Left renal pelvis (tissue), 4 donors: ENCODE results near the gene NVL. TPM values are rescaled to one million over a fixed set of nuclear protein-coding genes. Genes with fewer than 3 reads are reported as not detected.
"Not testable (repeated sequence)": the region's sequence is repeated elsewhere in the genome, so short reads cannot be mapped to it uniquely, and the experiment has no call there.

Experiments
- DNase-seq, 4 donors: peaks; one replicate each; pipeline ENCODE4 v3.0.0-alpha.2; 2013; ENCODE audit warnings: low read depth in 4 of 4, low spot score in 3 of 4
- polyA plus RNA-seq, 4 donors: library from polyadenylated mRNA; unstranded; fragments of 120-200 nt; gene quantifications; one replicate each; pipeline ENCODE4 v1.2.1, GENCODE V29; 2013; ENCODE audit not compliant: insufficient read length in 4 of 4

The NVL gene
- polyA plus RNA-seq, 4 donors: 28.7 to 44.3 (median 42.4) TPM

DNA sequence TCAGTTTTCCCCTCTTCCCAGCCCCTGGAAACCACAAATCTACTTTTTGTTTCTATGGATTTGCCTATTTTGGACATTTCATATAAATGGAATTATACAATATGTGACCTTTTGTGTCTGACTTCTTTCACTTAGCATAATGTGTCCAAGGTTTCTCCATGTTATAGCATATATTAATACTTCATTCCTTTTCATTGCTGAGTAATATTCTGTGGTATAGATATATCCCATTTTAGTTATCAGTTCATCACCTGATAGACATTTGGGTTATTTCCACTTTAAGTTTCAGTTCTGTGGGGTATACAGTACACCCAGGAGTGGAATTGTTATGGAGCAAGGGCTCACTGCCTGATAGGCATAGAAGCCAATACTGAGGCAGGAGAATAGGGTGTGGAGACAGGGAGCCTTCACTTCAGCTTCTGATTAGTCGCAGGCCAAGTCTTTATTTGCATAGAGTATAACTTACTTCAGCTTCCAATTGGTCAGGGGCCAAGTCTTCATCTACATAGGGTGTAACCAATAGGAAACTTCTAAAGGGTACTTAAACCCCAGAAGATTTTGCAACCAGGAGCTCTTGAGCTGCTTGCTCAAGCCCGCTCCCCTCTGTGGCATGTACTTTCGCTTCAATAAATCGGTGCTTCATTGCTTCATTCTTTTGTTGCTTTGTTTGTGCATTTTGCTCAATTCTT lies 8.3 kb upstream of the NVL start:
- DNase-seq: no peak

DNA sequence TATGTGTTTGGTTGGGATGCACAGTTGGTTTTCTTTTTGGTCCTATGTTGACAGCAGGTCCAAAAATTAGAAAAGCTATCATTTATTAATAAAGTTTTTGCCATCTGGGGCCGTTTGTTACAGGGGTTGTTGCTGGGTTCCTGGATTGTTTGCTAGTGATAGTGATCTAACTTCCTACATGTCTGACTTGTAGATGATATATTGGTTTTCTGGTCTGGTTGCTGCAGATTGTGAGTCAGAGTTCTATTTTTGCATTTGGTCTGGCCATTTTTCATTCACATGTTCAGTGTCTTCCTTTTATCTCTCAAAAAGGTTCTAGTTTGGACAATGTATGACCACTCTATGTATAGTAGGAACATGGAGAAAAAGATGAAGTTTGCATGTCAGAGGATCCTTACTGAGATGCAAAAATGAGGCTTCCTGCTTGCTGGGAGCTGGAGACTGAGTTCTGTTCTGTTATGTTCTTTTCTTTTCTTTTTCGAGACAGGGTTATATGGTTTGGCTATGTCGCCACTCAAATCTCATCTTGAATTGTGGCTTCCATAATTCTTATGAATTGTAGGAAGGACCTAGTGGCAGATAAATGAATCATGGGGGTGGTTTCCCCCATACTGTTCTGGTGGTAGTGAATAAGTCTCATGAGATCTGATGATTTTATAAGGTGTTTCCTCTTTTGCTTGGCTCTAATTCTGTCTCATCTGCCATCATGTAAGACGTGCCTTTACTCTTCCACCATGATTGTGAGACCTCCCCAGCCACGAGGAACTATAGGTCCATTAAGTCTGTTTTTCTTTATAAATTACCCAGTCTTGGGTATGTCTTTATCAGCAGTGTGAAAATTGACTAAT lies 4.2 kb upstream of the NVL start:
- DNase-seq: no peak

DNA sequence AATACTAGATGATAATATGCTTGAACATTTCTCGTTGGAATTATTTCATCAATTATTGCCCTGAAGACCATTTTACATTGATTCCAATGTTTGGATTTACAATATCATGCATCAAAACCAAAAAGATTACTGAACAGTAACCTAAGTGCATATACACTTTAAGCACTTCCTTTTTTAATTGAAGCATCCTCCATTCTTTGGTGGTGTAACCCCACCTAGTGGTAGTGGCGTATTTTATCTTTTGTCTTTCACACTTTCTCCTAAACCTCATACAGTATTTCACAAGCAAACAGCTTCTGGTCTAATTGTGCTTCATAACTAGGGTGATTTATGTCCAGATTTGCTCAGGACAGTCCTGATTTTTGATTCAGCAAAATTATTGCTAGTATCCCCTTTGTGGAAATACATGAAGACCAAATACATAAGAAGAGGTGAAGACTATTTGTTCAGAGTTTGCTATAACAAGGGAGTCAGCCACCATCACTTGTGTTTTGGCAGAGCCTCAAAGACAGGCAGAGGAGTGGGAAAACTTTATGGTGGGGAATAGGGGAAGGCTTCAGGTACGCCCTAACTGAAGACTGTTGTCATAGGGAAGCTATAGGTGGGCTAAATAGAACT lies 3.4 kb upstream of the NVL start:
- peak in 1 of 4 donors; percentile 35 for DNase-seq

DNA sequence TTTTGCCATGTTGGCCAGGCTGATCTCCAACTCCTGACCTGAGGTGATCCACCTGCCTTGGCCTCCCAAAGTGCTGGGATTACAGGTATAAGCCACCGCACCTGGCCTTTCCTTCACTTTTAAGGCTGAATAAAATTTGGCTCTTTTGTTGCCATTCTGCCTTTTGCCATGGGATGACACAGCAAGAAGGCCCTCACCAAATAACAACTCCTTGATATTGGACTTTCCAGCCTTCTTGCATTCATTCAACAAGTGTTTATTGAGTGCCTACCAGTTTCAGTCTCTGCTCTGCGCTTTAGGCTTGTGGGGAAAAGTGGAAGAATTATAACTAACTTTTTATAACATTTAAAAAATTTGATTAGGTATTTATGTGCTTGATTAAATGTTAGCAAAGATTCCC lies 1.9 kb upstream of the NVL start:
- DNase-seq: no peak

DNA sequence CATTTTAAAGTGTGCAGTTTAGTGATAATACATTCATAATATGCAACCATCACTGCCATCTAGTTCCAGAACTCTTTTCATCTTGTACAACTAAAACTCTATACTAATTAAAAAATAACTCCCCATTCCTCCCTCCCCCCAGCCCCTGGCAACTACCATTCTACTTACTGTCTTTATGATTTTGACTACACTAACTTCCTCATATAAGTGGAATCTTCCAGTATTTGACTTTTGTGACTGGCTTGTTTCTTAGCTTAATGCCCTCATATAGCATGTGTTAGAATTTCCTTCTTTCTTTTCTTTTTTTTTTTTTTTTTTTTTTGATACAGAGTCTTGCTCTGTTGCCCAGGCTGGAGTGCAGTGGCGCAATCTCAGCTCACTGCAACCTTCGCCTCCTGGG lies 1.4 kb upstream of the NVL start:
- DNase-seq: no peak

DNA sequence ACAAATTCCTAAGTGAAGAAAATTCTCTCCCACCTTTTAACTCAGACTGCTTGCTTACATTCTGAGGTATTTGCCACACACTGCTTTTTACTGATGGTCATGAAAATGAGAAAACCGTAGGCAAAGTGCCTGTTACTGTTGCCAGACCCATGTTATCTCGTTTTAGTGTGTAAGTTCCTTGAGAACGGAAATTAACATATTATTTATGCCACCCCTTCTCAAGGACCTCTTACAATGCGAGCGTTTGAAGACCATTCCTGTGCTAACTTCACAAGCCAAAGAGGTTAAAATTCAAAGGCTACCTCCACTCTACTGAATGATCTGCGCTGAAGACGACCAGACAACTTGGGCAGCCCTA lies 509 bp downstream of the NVL start:
- DNase-seq: no peak

DNA sequence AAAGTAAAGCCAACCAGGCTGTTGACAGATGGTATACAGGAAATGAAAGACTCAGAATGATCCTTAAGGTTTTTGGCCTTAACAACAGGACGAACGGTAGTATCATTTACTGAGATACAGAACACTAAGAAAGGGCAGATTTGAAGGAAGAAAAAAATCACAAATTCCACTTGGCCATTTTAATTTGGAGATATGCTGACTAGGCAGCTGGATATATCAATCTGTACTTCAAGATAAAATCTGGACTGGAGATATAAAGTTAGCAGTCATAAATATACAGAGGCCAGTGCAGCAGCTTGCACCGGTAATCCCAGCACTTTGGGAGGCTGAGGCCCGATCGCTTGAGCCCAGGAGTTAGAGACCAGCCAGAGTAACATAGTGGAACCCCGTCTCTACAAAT lies 1.3 kb downstream of the NVL start:
- no peak for DNase-seq

DNA sequence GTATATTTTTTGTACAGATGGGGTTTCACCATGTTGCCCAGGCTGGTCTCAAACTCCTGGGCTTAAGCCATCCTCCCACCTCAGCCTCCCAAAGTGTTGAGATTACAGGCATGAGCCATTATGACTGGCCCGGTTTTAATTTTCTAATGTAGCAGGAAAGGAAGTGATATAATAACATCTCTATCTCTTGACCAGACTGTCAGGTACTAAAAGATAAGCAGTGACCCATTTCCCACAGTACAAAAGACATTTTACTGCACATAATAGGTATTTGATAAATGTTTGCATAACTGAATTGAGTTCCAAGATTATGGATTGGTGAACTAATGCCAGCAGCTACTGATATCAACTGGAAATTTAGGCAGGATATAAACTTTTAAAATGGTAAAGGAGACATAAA lies 4.0 kb downstream of the NVL start:
- no peak for DNase-seq

DNA sequence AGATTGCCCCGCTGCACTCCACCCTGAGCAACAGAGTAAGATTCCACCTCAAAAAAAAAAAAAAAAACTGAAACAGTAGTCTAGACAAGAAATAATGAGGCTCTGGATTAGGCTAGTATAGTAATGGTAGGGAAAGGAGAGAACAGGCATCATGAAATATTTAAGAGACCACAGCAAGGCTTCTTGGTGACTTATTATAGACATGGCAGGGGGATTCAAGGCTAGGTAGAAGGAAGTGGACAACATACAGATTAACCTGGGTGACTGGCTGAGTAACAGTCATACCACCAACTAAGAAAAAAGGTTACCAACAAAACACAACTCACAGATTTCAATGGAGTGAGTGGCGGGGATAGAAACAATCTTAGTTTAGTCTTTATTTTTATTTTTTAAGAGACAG lies 8.3 kb downstream of the NVL start:
- DNase-seq: no peak

DNA sequence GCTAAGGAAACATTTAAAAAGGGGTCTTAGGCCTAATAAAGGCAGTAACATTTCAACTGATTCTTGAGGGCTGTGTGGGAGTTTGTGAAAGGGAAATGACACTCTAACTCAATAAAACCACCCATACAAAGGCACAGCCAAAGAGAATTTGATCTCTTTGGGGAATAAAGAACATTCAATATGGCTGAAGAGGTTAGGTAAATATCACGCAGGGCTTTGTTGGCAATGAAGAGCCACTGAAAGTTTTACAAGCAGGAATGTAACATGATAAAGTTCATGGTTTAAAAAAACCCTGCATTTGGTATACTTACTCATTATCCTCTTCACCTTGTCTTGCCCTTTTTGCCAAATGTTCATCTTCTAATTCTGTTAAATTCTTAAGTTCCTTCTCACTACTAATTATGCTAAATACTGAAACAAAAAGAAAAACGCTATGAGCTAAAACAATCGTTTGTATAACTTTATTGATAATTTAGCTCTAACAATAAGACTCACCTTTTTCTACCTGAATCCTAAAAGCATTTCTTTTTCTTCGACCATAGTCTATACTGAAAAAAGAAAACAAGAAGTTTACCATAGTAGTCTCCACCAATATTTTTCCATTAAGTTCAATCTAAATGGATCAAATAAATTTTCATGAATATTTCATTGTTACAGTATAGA lies 12.5 kb downstream of the NVL start:
- no peak for DNase-seq

DNA sequence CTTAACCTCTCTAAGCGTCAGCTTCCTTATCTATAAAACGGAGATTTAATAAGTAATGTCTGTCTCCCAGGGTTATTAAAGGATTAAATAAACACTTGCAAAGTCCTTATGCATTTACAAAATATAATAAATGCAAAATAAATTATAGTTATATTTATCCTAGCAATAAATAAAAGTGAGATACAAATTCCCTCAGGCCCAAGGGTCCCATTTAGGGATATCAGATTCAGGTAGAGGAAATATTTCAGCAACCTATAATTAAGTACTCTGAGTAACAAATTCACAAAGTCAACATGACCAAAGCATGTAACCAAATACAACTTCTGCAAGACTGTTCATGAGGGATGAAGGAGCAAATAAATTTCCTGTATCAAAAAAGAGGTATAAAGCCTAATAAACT lies 17.9 kb downstream of the NVL start:
- DNase-seq: no peak

DNA sequence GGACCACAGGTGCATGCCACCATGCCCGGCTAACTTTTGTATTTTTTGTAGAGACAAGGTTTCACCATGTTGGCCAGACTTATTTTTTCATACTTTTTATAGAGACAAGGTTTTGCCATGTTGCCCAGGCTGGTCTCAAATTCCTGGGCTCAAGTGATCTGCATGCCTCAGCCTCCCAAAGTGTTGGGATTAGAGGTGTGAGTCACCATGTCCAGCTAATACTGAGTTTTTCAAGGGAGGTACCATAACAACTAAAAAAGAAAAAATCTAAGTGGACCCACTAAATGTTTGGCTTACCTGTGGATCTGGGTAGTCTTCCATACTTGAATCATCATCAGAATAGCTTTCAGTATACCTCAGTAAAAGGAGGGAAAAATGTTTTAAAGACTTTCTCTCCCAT lies 18.5 kb downstream of the NVL start:
- DNase-seq: not testable (repeated sequence)

DNA sequence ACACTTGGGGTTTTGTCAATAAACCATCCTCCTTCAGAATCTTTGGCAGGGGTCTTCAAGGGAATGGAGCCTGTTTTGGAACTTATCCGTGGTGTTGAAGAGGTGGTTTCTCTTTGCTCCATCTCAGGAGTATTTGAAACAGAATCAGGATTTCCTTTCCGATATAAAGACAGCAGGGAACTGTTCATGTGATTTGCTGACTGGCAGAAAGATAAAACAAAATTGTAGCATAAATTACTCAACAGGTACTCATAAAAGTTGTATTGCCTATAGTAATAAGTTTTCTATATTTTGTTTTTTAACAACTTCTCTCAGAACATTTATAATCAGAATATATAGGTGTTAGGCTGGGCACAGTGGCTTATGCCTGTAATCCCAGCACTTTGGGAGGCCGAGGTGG lies 21.9 kb downstream of the NVL start:
- DNase-seq: no peak

DNA sequence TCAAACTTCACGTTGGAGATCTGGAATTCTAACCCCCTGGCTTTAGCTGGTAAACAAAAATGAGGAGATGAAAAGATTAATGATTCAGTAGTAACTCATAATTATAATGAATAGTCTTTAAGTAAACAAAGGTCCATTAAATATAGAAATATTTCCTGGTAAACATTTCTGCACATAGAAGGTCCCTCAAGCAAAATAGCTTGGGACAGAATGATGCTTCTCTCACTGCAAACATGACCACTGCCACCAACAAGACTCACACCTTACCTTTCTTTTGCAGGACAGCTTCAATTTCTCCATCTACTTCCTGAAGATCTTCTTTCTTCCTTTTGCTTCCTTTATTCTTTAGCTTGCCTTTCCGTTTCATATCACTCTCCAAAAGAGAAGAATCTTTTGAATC lies 25.2 kb downstream of the NVL start:
- no peak for DNase-seq

DNA sequence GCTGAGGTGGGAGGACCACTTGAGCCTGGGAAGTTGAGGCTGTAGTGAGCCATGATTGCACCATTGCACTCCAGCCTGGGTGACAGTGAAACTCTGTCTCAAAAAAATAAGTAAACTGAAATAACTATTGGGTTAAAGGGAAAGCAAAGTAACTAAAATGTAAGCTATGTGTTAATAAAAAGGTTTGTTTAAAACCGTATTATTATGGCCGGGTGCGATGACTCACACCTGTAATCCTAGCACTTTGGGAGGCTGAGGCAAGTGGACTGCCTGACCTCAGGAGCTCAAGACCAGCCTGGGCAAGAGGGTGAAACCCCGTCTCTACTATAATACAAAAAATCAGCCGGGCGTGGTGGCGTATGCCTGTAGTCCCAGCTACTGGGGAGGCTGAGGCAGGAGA lies 27.0 kb downstream of the NVL start:
- no peak for DNase-seq

DNA sequence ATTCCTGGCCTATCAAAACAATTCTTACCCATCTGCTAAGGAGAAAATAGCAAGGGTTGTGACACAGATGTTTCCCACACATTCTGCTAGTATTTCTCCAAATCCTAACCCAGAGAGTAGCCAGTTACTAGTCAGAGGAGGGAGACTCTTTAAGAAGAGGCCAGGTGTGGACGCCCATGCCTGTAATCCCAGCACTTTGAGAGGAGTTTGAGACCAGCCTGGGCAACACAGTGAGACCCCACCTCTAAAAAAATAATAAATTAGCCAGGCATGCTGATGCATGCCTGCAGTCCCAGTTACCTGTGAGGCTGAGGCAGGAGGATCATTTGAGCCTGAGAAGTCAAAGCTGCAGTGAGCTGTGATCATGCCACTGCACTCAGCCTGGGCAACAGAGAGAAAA lies 28.6 kb downstream of the NVL start:
- DNase-seq: no peak

DNA sequence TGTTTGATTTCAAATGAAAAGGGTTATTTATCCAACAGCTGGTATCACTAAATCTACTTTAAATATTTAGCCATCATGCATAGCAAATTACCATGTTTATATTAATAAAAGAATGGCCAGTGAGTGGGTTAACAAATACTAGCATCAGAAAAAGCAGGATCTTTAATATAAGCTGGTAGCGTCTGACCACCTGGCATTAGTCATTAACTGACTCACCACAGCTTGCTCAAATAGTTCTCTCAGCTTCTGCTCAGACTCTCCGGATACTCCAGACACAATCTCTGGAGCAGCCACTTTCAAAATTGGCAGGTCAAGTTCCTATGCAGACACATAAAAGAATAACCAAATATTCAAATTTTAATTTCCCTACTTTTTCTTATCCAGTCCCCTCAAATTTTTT lies 29.6 kb downstream of the NVL start:
- no peak for DNase-seq

DNA sequence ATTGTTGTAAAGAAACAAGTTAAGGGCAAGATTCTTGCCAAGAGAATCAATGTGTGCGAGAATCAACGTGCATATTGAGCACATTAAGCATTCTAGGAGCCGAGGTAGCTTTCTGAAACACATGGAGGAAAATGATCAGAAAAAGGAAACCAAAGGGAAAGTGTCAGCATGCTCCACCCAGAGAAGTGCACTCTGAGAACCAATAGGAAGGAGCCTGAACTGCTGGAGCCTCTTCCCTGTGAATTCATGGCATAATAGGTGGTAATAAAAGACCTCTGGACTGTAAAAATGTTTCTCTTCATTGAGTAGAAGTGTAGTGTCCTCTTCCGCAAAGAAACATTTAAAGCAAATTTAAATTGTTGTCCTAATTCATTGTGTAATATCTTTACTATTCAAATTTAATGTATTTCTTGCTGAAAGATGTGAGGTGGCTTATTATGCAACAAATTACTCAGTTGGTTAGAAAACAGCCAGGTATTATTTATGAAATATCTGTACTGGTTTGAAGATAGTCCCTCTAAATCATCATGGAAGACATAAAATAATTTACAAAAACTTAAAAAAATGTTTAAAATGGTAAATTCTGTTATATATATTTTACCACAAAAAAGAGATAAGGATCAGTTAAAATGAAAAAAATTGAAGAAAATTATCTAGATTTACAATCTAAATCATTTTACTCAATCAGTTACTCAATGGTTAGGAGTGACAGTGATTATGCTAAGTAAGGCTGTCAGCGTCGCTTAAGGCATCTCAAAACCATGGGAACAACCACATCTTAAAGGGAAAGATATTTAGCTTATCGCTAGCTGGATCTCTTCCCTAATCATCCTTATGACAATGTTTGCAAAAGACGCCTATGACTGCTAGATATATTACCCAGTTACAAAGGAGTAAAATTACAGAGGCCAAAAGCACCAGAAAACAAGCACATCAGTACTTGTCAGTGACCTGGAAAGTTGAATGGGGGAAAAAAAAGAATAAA lies 31.3 kb downstream of the NVL start:
- no peak for DNase-seq

DNA sequence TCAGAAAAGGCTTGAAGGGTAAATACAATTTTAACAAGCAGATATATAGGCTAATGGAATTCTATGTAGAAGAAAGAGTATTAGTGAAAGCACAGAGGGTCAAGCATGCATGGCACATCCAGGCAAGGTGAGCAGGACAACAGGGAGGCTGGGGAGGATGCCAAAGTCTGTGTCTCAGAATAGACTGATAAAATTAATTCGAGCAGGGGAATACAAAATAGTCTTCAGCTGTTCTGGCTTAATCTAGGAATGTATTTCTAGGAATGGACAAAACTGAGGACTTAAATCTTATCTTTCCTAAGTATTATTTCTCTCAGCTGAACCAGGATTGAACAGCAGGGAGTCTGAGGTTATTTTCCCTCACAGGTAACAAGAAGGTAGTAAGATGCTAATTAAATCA lies 35.2 kb downstream of the NVL start:
- no peak for DNase-seq

DNA sequence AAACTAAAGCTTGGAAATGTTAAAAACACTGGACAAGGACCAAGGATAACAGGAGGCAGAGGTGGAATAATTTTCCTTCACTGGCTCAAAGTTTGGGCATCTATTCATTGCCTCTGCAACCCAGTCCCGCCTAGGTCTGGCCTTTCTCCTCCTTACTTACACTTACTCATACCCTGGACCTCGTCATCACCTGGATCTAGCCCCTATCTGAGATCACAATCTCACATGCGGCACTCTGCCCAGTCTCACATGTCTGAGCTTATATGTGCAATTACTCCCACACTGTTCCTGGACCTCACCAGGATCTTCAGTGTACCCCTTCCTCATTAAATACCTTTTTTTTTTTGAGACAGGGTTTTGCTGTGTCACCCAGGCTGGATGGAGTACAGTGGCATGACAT lies 37.6 kb downstream of the NVL start:
- no peak for DNase-seq
